HS-27A (cell line): ENCODE measurements around the gene UGT2B17.
"Not testable (repeated sequence)": the region's sequence is repeated elsewhere in the genome, so short reads cannot be mapped to it uniquely, and the experiment has no call there.

Experiments used
- DNase-seq: peaks from one replicate; pipeline ENCODE4 v3.0.0-alpha.2; 2012; ENCODE audit warnings: low read depth, missing footprints

The UGT2B17 gene

GRCh38 chr4:68576272-68577125, at the start of gene UGT2B17:
TSS of gene UGT2B17 (minus strand) at chr4:68576322. CDS start at chr4:68568484, 7,838 bp downstream.
- no peak for DNase-seq

GRCh38 chr4:68622731-68623130, 46.6 kb upstream of the UGT2B17 start:
- DNase-seq: not testable (repeated sequence)

DNA sequence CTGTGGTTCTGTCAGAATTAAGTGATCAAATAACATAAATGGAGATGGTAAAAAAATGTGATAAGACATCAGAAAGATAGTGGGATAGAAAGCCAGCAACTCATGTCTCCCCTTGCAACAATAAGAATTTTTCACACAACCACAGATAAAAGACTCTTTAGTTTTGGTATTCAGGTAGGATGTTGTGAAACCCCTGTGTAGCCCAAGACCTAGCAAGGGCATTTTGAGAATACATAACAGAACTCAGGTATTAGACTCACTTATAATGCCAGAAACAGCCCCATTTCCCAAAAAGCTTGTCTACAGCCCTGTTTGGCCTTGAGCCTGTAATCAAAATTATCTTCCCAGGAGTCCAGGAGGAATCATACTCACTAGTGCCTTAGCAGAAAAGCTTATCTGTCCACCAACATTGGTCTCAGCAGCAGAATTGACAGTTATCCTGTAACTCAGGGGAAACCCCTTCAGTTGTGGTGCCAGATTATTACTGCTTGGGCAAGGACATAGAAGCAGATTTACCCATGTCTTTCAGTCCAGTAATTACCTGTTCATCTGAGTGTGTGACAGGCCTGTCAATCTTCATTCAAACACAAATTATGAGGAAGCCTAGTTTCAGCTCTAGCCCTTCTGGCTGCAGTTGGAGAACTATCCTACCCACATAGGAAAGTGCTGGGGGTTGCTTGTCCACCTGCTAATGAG, 41.0 kb upstream of the UGT2B17 start:
- DNase-seq: no peak

GRCh38 chr4:68615699-68616422, 39.7 kb upstream of the UGT2B17 start:
- no peak for DNase-seq

DNA sequence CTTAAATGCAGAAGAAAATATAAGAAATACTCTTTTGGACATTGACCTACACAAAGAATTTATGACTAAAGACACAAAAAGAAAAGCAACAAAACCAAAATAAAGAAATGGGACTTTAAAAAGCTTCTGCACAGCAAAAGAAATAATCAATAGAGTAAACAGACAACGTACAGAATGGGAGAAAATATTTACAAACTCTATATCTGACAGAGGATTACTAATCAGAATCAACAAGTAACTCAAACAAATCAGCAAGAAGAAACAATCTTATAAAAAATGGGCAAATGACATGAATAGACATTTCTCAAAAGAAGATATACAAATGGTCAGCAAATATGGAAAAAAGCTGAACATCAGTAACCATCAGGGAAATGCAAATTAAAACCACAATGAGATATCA, 37.6 kb upstream of the UGT2B17 start:
- DNase-seq: no peak

- no peak for DNase-seq
Measured at GRCh38 chr4:68606240-68606639, 30.1 kb upstream of the UGT2B17 start.

DNA sequence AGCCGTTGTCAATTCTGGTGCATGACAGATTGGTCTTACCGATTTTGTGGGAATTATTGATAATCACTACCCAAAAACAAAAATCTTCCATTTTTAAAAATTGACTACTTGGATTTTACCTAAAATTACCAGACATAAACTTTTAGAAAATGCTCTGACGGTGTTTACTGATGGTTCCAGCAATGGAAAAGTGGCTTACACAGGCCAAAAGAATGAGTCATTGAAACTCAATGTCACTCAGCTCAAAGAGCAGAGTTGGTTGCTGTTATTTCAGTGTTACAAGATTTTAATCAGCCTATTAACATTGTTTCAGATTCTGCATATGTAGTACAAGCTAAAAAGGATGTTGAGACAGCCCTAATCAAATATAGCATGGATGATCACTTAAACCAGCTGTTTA, 23.0 kb upstream of the UGT2B17 start:
- no peak for DNase-seq

DNA sequence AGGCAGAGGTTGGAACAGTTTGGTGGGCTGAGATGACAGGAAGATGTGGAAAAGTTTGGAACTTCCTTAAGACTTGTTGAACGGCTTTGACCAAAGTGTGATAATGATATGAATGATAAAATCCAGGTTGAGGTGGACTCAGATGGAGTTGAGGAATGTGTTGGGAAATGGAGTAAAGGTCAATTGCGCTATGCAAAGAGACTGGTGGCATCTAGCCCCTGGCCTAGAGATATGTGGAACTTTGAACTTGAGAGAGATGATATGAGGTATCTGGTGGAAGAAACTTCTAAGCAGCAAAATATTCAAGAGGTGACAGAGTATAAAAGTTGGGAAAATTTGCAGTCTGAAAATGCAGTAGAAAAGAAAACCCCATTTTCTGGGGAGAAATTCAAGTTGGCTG, 21.4 kb upstream of the UGT2B17 start:
- no peak for DNase-seq

GRCh38 chr4:68594678-68595077, 18.6 kb upstream of the UGT2B17 start:
- DNase-seq: no peak

GRCh38 chr4:68593112-68593511, 17.0 kb upstream of the UGT2B17 start:
- DNase-seq: no peak

DNA sequence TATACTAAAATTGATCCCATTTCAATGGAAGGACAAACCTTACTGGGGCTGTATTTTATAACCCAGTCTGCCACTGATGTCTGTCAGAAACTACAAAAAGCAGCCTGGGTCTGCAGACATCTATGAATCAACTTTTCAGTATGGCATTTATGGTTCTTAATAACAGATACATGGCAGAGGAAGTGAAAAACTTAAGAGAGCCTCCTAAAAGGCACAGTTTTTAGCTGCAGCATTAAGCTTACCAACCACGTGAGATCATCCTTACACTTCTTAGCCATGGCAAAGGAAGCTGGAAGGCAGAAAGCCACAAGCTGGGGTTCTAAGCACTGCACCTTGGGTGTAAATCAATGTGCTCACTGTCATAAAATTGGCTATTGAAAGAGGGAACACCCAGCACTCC, 16.6 kb upstream of the UGT2B17 start:
- no peak for DNase-seq

DNA sequence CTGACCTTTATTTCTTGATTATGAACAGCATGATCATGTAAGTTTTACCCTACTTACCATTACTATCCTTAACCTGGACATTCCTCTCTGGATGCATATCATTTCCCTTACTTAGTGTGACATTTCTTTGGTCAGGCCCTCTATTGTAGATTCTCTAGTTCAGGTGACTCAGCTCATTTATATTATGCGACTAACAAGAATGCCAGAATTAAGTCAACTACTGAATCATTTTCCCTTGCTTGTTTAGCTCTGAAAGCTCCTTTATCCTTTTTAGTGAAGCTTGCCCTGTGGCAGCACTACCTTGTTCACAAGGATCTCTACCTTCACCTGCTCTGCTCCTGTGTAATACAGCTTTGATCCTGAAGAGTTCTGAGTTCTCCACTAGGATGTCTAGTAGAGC, 15.1 kb upstream of the UGT2B17 start:
- no peak for DNase-seq

GRCh38 chr4:68589790-68590189, 13.7 kb upstream of the UGT2B17 start:
- DNase-seq: no peak

- no peak for DNase-seq
Measured at GRCh38 chr4:68582339-68582717, 6.2 kb upstream of the UGT2B17 start.

DNA sequence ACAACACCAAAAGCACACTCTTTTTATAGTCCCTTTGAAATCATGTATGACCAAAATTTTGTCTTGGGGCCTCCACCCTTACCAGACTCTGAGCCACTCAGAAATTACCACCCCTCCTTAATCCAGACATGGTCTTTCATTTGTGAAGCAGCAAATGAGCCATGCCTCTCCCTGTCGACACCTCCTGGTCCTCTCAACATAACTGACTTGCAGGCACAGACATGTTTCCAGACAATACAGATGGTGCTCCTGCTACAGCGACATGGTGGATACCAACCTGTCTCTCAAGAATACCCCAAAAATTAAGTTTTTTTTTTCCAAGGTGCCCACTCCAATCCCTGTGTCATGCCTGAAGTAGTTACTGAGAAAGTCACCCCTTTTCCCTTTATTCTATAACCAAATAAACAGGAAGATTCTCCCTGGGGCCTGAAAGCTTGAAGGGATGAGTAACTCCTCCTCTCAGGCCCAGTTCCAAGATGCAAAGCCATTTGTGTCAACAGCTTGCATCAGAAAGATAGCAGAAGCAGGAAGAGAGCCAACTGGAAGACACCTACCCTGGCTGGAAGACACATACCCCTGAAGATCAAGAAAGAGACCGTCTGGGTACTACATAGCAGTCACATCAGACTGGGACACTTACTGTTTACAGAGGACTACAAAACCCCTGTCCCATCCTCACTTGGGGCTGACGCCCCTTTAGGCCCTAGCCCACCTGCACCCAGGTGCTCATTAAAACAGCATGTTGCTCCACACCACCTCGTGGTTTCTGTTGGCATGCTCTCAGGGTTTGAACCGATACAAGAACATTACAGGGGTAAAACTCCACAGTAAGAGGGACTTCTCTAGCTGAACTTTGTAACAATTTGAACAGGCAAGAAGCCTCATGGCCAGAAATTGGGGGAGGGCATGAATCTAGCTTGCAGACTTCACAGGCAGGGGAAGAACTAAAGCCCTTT, 5.5 kb upstream of the UGT2B17 start:
- no peak for DNase-seq

- DNase-seq: no peak
Measured at GRCh38 chr4:68577590-68577989, 1.5 kb upstream of the UGT2B17 start.

GRCh38 chr4:68575636-68576035, 486 bp downstream of the UGT2B17 start:
- not testable (repeated sequence) for DNase-seq

DNA sequence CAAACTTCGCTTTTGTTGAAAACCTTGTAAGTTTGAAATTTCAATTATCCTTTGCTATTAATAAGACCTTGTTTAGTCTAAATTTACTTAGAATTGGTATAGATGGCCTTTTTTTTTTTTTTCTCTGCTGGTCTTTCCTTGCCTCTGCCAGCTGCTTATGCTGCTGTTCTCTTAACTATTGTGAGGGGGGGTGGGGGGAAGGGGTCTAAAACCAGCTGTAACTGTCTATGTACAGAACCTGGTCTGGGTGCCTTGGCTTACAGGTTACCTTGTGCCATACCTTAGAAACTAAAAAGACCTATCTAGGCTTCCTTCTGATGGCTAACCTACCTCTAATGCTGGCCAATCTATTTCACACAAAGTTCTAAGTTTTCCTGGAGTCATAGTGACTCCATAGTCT, 1.0 kb downstream of the UGT2B17 start:
- DNase-seq: no peak

DNA sequence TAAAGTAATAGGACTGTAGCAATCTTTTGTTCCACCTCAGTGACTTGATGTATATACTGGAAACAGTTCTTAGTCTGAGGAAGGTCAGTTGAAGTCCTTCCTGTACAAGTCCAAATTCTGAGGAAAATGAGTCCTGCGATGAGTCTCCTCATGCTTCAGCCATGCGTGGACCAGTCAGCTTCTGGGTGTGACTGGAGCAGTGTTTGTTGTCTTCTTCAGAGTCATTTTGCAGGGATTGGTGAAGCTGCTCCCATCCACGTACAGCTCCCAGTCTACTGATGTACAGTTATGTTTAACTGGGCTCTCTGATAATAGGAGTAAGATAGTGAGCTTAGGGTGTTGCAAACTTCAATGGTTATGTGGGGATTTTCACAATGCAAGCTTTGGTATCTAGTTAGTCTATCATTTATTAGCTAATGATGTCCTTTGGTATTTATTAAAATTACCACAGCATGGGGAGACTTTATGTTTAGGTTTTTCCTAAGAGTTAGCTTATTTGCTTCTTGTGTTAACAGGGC, 3.4 kb downstream of the UGT2B17 start:
- DNase-seq: no peak

GRCh38 chr4:68570122-68570507, 6.0 kb downstream of the UGT2B17 start:
- no peak for DNase-seq

GRCh38 chr4:68569466-68570121, 6.5 kb downstream of the UGT2B17 start:
- DNase-seq: no peak
